DND-41 (cell line): Measurements from ENCODE around the gene MTHFD1.

Experiments used
- ATAC-seq: fragments of 200-7000 bp; cut with Tn5 transposase; 3 replicates; pipeline ENCODE4 v1.9.1; 2021; ENCODE audit warnings: low read depth; ENCODE audit not compliant: insufficient read depth
- DNase-seq: peaks from one replicate; pipeline ENCODE4 v3.0.0-alpha.2; 2020
- H2AFZ ChIP-seq: 2 replicates; pipeline ENCODE4 v1.6.0; 2012; ENCODE audit warnings: low read depth, low read length
- H3K27ac ChIP-seq: 2 replicates; pipeline ENCODE4 v1.5.1; 2012; ENCODE audit warnings: low read length, inconsistent platforms
- H3K27me3 ChIP-seq: fragments of 200-600 bp; sonication (generic); 2 replicates; pipeline ENCODE4 v1.6.0; 2012; ENCODE audit warnings: low read length, mild to moderate bottlenecking, inconsistent platforms; ENCODE audit not compliant: insufficient read depth, poor library complexity
- H3K36me3 ChIP-seq: 2 replicates; pipeline ENCODE4 v1.5.1; 2012; ENCODE audit warnings: low read length, inconsistent platforms; ENCODE audit not compliant: insufficient read depth
- H3K4me1 ChIP-seq: 2 replicates; pipeline ENCODE4 v1.5.1; 2012; ENCODE audit warnings: mild to moderate bottlenecking, low read length; ENCODE audit not compliant: insufficient read depth
- H3K4me2 ChIP-seq: 2 replicates; pipeline ENCODE4 v1.6.0; 2012; ENCODE audit warnings: mild to moderate bottlenecking, moderate library complexity, low read length, inconsistent platforms; ENCODE audit not compliant: insufficient read depth
- H3K4me3 ChIP-seq, 2 experiments: fragments of 200-600 bp in 1 of 2; shearing (Covaris generic) in 1 of 2; 2 replicates each; pipeline ENCODE4 v1.5.1; 2012 to 2016; ENCODE audit warnings: inconsistent platforms in 2 of 2, low read length in 2 of 2, mild to moderate bottlenecking in 2 of 2, low read depth in 1 of 2, moderate library complexity in 1 of 2
- H3K79me2 ChIP-seq: 2 replicates; pipeline ENCODE4 v1.6.0; 2012; ENCODE audit warnings: low read length, inconsistent platforms; ENCODE audit not compliant: insufficient read depth
- H3K9ac ChIP-seq: 2 replicates; pipeline ENCODE4 v1.6.0; 2012; ENCODE audit warnings: low read depth, mild to moderate bottlenecking, inconsistent platforms, low read length, moderate library complexity
- H3K9me3 ChIP-seq: 2 replicates; pipeline ENCODE4 v1.5.1; 2012; ENCODE audit warnings: low read length, moderate library complexity, mild to moderate bottlenecking, inconsistent platforms; ENCODE audit not compliant: insufficient read depth, severe bottlenecking
- H4K20me1 ChIP-seq: 2 replicates; pipeline ENCODE4 v1.6.0; 2012; ENCODE audit warnings: low read length; ENCODE audit not compliant: insufficient read depth
- EZH2 ChIP-seq: IDR thresholded peaks from 3 replicates; pipeline ENCODE4 v1.6.1; 2012; ENCODE audit warnings: borderline replicate concordance, low read depth, mild to moderate bottlenecking, moderate library complexity, low read length, inconsistent platforms; ENCODE audit not compliant: severe bottlenecking
- TF ChIP-seq, protein P1 (sequence below): IDR thresholded peaks from 2 replicates; pipeline ENCODE4 v1.5.1; 2012; ENCODE audit warnings: borderline replicate concordance, low read length, moderate library complexity, mild to moderate bottlenecking; ENCODE audit not compliant: poor library complexity, severe bottlenecking; ENCODE audit errors: extremely low read depth

MTHFD1 gene

DNA sequence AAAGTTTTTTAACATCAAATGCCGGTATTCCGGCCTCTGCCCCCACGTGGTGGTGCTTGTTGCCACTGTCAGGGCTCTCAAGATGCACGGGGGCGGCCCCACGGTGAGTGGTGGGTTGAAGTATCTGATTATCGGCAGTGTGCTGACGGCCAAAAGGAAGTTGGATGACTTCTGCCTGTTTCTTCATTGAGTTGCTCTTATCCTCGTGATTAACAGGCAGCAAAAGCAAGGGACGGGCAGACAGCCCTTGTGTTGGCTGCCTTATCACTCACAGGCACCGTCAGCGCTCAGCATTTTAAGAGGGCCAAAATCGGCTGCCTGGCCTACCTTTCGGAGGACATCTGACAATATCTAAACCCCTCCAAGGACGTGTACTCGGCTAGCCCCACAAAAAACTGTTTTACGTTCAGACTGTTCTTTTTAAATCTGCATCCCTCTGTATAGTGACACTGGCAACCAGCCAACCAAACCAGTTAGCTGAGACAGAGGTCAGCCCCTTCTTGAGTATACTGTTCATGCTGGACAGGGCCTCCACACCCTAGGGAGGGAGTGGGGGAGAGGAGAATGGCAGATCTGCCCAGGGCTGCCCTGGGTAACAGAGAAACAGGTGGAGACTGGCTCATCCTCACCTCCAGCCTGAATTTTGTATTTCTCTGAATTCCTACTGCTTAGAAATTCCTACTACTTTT lies 54.3 kb downstream of the MTHFD1 start:
- Histone ChIP-seq H2AFZ (no peak overlapping the region), H3K79me2 (no peaks in the 10 kb centered on the region), H3K9me3 (no peaks in the 10 kb centered on the region), H3K36me3 (peaks cover 95% of the 10 kb centered on the region), H3K4me3 (no peak overlapping the region), H3K4me2 (no peak overlapping the region), H3K27me3 (no peaks in the 10 kb centered on the region), H3K9ac (no peak overlapping the region), H3K4me1 (no peaks in the 10 kb centered on the region), H3K27ac (no peak overlapping the region), H4K20me1 (0 out of 2 replicates have a peak, but pooled peaks cover 4% of the 10 kb centered on the region)
- DNase-seq: no peak
- ATAC-seq: no peak
- TF ChIP-seq EZH2: no peak
- TF ChIP-seq, protein P1, sequence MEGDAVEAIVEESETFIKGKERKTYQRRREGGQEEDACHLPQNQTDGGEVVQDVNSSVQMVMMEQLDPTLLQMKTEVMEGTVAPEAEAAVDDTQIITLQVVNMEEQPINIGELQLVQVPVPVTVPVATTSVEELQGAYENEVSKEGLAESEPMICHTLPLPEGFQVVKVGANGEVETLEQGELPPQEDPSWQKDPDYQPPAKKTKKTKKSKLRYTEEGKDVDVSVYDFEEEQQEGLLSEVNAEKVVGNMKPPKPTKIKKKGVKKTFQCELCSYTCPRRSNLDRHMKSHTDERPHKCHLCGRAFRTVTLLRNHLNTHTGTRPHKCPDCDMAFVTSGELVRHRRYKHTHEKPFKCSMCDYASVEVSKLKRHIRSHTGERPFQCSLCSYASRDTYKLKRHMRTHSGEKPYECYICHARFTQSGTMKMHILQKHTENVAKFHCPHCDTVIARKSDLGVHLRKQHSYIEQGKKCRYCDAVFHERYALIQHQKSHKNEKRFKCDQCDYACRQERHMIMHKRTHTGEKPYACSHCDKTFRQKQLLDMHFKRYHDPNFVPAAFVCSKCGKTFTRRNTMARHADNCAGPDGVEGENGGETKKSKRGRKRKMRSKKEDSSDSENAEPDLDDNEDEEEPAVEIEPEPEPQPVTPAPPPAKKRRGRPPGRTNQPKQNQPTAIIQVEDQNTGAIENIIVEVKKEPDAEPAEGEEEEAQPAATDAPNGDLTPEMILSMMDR: no peak

DNA sequence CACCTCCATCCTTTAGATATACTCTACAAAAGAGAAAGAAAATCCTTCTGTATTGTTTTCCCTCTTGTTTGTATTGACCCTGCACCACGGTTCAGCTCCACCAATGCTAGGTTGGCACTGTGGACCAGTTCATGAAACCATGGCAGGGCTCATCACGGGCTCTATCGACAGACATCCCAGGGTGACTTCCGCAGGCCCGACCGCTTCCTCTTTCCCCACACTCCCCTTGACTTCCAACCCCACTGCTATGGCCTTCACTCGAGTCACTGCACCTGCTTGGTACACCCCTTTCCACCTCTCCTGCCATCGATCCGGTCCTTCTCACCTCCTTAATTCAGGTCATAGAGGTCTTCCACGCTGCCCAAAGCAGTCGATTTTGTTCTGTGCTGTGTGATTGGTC lies 56.0 kb downstream of the MTHFD1 start:
- H2AFZ ChIP-seq: no peak overlapping the region
- H3K27me3 ChIP-seq: no peaks in the 10 kb centered on the region
- no peak for DNase-seq
- H3K9me3 ChIP-seq: no peaks in the 10 kb centered on the region
- no peaks in the 10 kb centered on the region for H4K20me1 ChIP-seq
- peaks cover 93% of the 10 kb centered on the region for H3K36me3 ChIP-seq
- H3K4me2 ChIP-seq: no peak overlapping the region
- no peaks in the 10 kb centered on the region for H3K79me2 ChIP-seq
- no peak for TF ChIP-seq EZH2
- TF ChIP-seq, protein P1: no peak
- no peak; the same call in 2 of the 3 replicates for ATAC-seq
- no peak overlapping the region for H3K4me3 ChIP-seq
- H3K9ac ChIP-seq: no peak overlapping the region
- H3K4me1 ChIP-seq: no peaks in the 10 kb centered on the region
- H3K27ac ChIP-seq: no peak overlapping the region

DNA sequence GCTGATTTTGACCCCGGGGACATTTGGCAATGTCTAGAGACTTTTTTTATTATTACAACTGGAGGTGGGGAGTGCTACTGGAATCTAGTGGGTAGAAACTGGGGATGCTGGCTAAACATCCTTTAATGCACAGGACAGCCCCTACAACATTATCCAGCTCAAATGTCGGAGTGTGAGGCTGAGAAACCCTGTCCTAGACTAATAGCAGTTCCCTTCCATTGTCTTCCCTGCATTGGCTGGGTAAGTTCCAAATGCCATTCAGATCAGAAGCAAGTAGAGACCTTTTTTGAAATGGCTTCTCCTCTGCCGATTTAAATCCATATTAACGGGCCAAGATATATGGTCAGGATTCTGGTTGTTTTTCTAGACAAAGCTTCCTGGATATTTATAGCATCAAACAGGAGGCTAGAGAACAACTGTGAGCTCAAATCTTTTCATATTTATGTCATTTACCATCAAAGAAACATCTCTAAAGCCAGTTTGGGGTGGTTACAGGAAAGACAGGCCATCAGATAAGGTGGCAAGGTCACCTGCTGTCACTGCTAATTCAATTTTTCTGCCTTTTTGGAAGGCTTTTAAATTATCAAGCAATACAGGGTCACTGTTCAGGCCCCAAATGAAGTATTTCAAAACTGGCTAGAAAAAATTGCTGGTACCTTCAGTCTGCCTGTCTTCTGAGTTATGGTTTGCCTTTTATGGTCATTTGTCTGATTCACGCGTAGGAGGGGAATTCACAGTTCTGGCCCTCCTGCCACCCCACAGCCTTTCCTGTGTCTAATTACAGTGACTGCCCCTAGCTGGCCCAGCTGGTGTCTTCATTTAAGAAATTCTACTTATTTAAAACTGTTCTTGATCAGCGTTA lies 57.1 kb downstream of the MTHFD1 start:
- Histone ChIP-seq H3K4me2 (no peak overlapping the region), H2AFZ (no peak overlapping the region), H3K36me3 (peaks cover 93% of the 10 kb centered on the region), H3K79me2 (no peaks in the 10 kb centered on the region), H3K27ac (no peak overlapping the region), H3K27me3 (no peaks in the 10 kb centered on the region), H3K4me1 (no peaks in the 10 kb centered on the region), H4K20me1 (no peaks in the 10 kb centered on the region), H3K9me3 (no peaks in the 10 kb centered on the region), H3K4me3 (no peak overlapping the region), H3K9ac (no peak overlapping the region)
- TF ChIP-seq, protein P1: no peak
- TF ChIP-seq EZH2: no peak
- ATAC-seq (no peak), DNase-seq (no peak)
